ENCODE results near the gene ARSI. TPM values are rescaled to one million over a fixed set of nuclear protein-coding genes. Genes with fewer than 3 reads are reported as not detected.

The ARSI gene
- total and polyA plus RNA-seq, 2 of the 13 experiments (the other 11 are each of a cell fraction or from before 2014, with no cell fraction given) = 4.2 to 33.9 TPM

DNA sequence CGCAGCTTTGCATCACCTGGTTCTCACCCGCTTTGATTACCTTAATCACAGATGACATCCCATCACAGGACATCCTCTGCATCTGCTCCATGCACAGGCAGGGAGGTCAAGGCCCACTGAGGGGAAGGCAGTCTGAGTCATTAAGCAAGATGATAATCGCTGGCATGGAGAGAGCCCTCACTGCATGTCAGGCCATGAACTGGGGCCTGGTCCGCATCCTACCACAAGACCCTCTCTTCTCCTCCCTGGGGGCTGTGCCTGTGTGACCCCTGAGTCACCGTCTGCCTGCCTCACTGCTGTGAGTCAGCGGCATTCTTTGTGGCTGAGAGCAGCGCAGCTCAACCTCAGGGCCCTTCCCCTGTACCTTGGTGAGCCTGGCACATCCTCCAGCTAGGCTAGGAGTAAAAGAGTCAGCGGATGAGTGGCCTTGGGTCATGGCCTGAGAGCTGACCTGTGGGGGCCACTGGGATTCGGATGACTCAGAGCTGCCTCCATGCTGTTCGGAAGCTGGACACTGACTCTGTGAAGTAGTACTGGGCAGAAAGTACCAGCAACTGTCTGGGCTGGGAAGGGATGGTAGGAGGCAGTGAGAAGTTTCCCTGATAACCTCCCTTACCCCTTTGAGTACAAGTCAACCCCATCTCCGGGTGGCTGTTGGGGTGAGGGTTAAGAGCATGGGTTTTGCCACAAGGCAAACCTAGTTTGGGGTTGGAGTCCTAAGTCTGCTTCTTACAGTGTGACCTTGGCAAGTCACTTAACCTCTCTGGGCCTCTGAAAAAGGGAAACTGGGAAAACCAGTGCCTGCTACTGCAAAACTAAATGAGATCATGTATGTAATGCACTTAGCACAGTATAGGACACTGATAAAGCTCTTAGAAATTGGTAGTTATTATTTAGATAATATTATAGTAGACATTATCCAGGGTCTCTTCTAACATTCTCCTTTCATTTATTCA, 14.6 kb upstream of the ARSI start (continued):
- TF ChIP-seq ZNF142 (CRISPR knock-in tag; IDR thresholded peaks at IDR 0.05) = no peak
- TF ChIP-seq ZNF296 (CRISPR knock-in tag; conservative IDR thresholded peaks at IDR 0.05) = no peak
- no peak for TF ChIP-seq ZNF24 (IDR thresholded peaks at IDR 0.05)
- TF ChIP-seq, protein P1, sequence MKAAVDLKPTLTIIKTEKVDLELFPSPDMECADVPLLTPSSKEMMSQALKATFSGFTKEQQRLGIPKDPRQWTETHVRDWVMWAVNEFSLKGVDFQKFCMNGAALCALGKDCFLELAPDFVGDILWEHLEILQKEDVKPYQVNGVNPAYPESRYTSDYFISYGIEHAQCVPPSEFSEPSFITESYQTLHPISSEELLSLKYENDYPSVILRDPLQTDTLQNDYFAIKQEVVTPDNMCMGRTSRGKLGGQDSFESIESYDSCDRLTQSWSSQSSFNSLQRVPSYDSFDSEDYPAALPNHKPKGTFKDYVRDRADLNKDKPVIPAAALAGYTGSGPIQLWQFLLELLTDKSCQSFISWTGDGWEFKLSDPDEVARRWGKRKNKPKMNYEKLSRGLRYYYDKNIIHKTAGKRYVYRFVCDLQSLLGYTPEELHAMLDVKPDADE (CRISPR knock-in tag; IDR thresholded peaks at IDR 0.05) = no peak
- TF ChIP-seq ATAD3A (CRISPR knock-in tag; IDR thresholded peaks at IDR 0.05) = no peak
- no peak for TF ChIP-seq GTF3A (CRISPR knock-in tag; conservative IDR thresholded peaks at IDR 0.05)
- TF ChIP-seq ZNF557 (CRISPR knock-in tag; IDR thresholded peaks at IDR 0.05) = no peak
- TF ChIP-seq ZNF749 (CRISPR knock-in tag; IDR thresholded peaks at IDR 0.05; ENCODE audit: borderline replicate concordance) = no peak
- TF ChIP-seq ZFP41 (CRISPR knock-in tag; IDR thresholded peaks at IDR 0.05; ENCODE audit: borderline replicate concordance) = no peak
- TF ChIP-seq FOXP1 (IDR thresholded peaks at IDR 0.05) = no peak
- no peak for TF ChIP-seq FOXP1 (CRISPR knock-in tag; IDR thresholded peaks at IDR 0.05)
- no peak for TF ChIP-seq ATF5 (CRISPR knock-in tag; IDR thresholded peaks at IDR 0.05; ENCODE audit: low read depth)
- TF ChIP-seq ZNF772 (CRISPR knock-in tag; IDR thresholded peaks at IDR 0.05) = no peak
- no peak for TF ChIP-seq CENPX (CRISPR knock-in tag; IDR thresholded peaks at IDR 0.05)
- no peak for TF ChIP-seq ZNF556 (CRISPR knock-in tag; IDR thresholded peaks at IDR 0.05; ENCODE audit: borderline replicate concordance)
- no peak for TF ChIP-seq NFYB (CRISPR knock-in tag; IDR thresholded peaks at IDR 0.05)
- TF ChIP-seq ZNF703 (CRISPR knock-in tag; IDR thresholded peaks at IDR 0.05; ENCODE audit: borderline replicate concordance) = no peak
- TF ChIP-seq HOXA3 (CRISPR knock-in tag; IDR thresholded peaks at IDR 0.05) = no peak
- TF ChIP-seq ZNF562 (CRISPR knock-in tag; IDR thresholded peaks at IDR 0.05; ENCODE audit: borderline replicate concordance) = no peak
- peak; percentile 73 for TF ChIP-seq ZNF644 (CRISPR knock-in tag; IDR thresholded peaks at IDR 0.05; ENCODE audit: low read depth)
- TF ChIP-seq SYNCRIP (IDR thresholded peaks at IDR 0.05; ENCODE audit: insufficient read depth, low read depth, low read length) = no peak
- 0 out of 2 replicates have a peak, but pooled peaks have one; percentile 24 for TF ChIP-seq ZNF292 (CRISPR knock-in tag; IDR thresholded peaks at IDR 0.05; ENCODE audit: borderline replicate concordance, low read depth)
- TF ChIP-seq NR3C1 (CRISPR knock-in tag; IDR thresholded peaks at IDR 0.05) = no peak
- TF ChIP-seq GATA4 (IDR thresholded peaks at IDR 0.05; ENCODE audit: borderline replicate concordance, low read depth) = no peak
